Measurements from ENCODE around the gene FZR1.
"Not testable (repeated sequence)": the region's sequence is repeated elsewhere in the genome, so short reads cannot be mapped to it uniquely, and the experiment has no call there.

FZR1 gene

GRCh38 chr19:3573162-3573857 is 67.2 kb downstream of the FZR1 start:
- no peak for DNase-seq (ENCODE audit: low read depth in 2 of 2)

GRCh38 chr19:3573858-3574637 is 67.9 kb downstream of the FZR1 start:
- peak; percentile 69 to 89 for DNase-seq (ENCODE audit: low read depth in 2 of 2)

GRCh38 chr19:3575260-3575741 is 69.2 kb downstream of the FZR1 start:
- no peak for DNase-seq (ENCODE audit: low read depth in 2 of 2)

GRCh38 chr19:3575949-3576673 is 70.0 kb downstream of the FZR1 start:
- DNase-seq (ENCODE audit: low read depth in 2 of 2): no peak

GRCh38 chr19:3576696-3577443 is 70.8 kb downstream of the FZR1 start:
- DNase-seq (ENCODE audit: low read depth in 2 of 2): no peak

GRCh38 chr19:3577723-3578344 is 71.7 kb downstream of the FZR1 start:
- no peak for DNase-seq (ENCODE audit: low read depth in 2 of 2)

- no peak for DNase-seq (ENCODE audit: low read depth in 2 of 2)
Observed at GRCh38 chr19:3578390-3578789, 72.3 kb downstream of the FZR1 start.

GRCh38 chr19:3580156-3580934 is 74.2 kb downstream of the FZR1 start:
- DNase-seq (ENCODE audit: low read depth in 2 of 2): no peak

- DNase-seq (ENCODE audit: low read depth in 2 of 2): not testable (repeated sequence)
Observed at GRCh38 chr19:3581792-3582191, 75.7 kb downstream of the FZR1 start.

- not testable (repeated sequence) for DNase-seq (ENCODE audit: low read depth in 2 of 2)
Observed at GRCh38 chr19:3584036-3584802, 78.1 kb downstream of the FZR1 start.

GRCh38 chr19:3585301-3586126 is 79.4 kb downstream of the FZR1 start, which contains the start of gene GIPC3:
GIPC3 (plus strand) TSS chr19:3585478; CDS start chr19:3585598, 120 bp downstream.
- DNase-seq (ENCODE audit: low read depth in 2 of 2): no peak

GRCh38 chr19:3586127-3586626 is 80.1 kb downstream of the FZR1 start:
- peak in 1 of 2 donors; percentile 30 for DNase-seq (ENCODE audit: low read depth in 2 of 2)

GRCh38 chr19:3586707-3587346 is 80.7 kb downstream of the FZR1 start:
- no peak for DNase-seq (ENCODE audit: low read depth in 2 of 2)

Measured in activated CD4-positive, alpha-beta T cell treated with anti-CD3 and anti-CD28 coated beads for 24 hours (primary cell).